ENCODE data around the gene VSIR. TPM values are rescaled to one million over a fixed set of nuclear protein-coding genes. Genes with fewer than 3 reads are reported as not detected.
A peak's percentile ranks its signal among the peaks of the same experiment; 100 is the strongest.

Gene VSIR
- 100 to 1,000 TPM; 112 TPM for total RNA-seq

- H3K27ac Mint-ChIP-seq, result peak within 1 kb of the TSS; percentile 99
- intact Hi-C loops (cut with micrococcal nuclease), result loop anchor here (2.0 to 5.0 kb wide), 3 partner anchors 61 to 77 kb away; partner anchors contain the start of gene PSAP
- CTCF ChIA-PET, result interaction anchor here (0.6 to 6.6 kb wide), 28 partner anchors 9 to 454 kb away, joined by 3 to 118 read pairs (median 6); partner anchors contain the start of genes PSAP and SLC29A3
- DNase-seq, result peak; percentile 96
- peaks cover 29% of the 10 kb centered on the region for H3K36me3 Mint-ChIP-seq
- H3K4me1 Mint-ChIP-seq (ENCODE audit: low read depth), result peaks cover 66% of the 10 kb centered on the region
- peaks cover 4% of the 10 kb centered on the region for H3K9me3 Mint-ChIP-seq
- H3K27me3 Mint-ChIP-seq, result no peaks in the 10 kb centered on the region
- peak within 1 kb of the TSS; percentile 92 for H3K4me3 Mint-ChIP-seq
- POLR2A ChIA-PET, result interaction anchor here (0.6 to 11.1 kb wide), 21 partner anchors 8 to 453 kb away, joined by 3 to 108 read pairs (median 4); partner anchors contain the start of gene PSAP
These were observed at the start of gene VSIR for GRCh38 chr10:71773221-71773971. TSS of gene VSIR (minus strand) at chr10:71773520. CDS start at chr10:71773439, 81 bp downstream.

- Mint-ChIP-seq H3K27ac (peak overlapping the region; percentile 13), H3K9me3 (no peaks in the 10 kb centered on the region), H3K4me1 (ENCODE audit: low read depth) (peaks cover 11% of the 10 kb centered on the region), H3K4me3 (no peak overlapping the region), H3K36me3 (peaks cover 28% of the 10 kb centered on the region), H3K27me3 (no peaks in the 10 kb centered on the region)
- peak; percentile 23 for DNase-seq
- POLR2A ChIA-PET, result no interaction called here
- CTCF ChIA-PET, result interaction anchor here (0.7 to 1.1 kb wide), 3 partner anchors 10 to 227 kb away, joined by 3 to 5 read pairs (median 4); no protein-coding TSS in a partner anchor
- intact Hi-C loops (cut with micrococcal nuclease), result no loop called here
These were observed 48.8 kb upstream of the VSIR start for GRCh38 chr10:71821909-71822763.

GRCh38 chr10:71820966-71821365 is 47.6 kb upstream of the VSIR start:
- POLR2A ChIA-PET, result no interaction called here
- DNase-seq, result no peak
- Mint-ChIP-seq H3K4me3 (no peak overlapping the region), H3K36me3 (peaks cover 28% of the 10 kb centered on the region), H3K27ac (peak overlapping the region; percentile 36), H3K4me1 (ENCODE audit: low read depth) (peaks cover 11% of the 10 kb centered on the region), H3K9me3 (no peaks in the 10 kb centered on the region), H3K27me3 (no peaks in the 10 kb centered on the region)
- intact Hi-C loops (cut with micrococcal nuclease), result no loop called here
- CTCF ChIA-PET, result interaction anchor here (0.5 kb wide), 1 partner anchor 12 kb away, joined by 3 read pairs; no protein-coding TSS in a partner anchor

- CTCF ChIA-PET, result interaction anchor here (1.9 kb wide), 1 partner anchor 76 kb away, joined by 4 read pairs; no protein-coding TSS in a partner anchor
- H3K36me3 Mint-ChIP-seq, result peaks cover 28% of the 10 kb centered on the region
- no peaks in the 10 kb centered on the region for H3K27me3 Mint-ChIP-seq
These were observed 46.7 kb upstream of the VSIR start for GRCh38 chr10:71819985-71820384.

GRCh38 chr10:71819441-71819861 is 46.1 kb upstream of the VSIR start:
- Mint-ChIP-seq H3K4me3 (no peak overlapping the region), H3K27ac (no peak overlapping the region), H3K27me3 (no peaks in the 10 kb centered on the region), H3K36me3 (peaks cover 28% of the 10 kb centered on the region), H3K9me3 (no peaks in the 10 kb centered on the region), H3K4me1 (ENCODE audit: low read depth) (peaks cover 11% of the 10 kb centered on the region)
- intact Hi-C loops (cut with micrococcal nuclease), result loop anchor here (10.0 kb wide), 1 partner anchor 335 kb away; no protein-coding TSS in a partner anchor
- ChIA-PET POLR2A (no interaction called here), CTCF (interaction anchor here (1.9 kb wide), 1 partner anchor 77 kb away, joined by 4 read pairs; no protein-coding TSS in a partner anchor)
- no peak for DNase-seq

More at GRCh38 chr10:71819985-71820384, 46.7 kb upstream of the VSIR start:
- Mint-ChIP-seq H3K4me1 (ENCODE audit: low read depth) (peaks cover 11% of the 10 kb centered on the region), H3K4me3 (no peak overlapping the region), H3K27ac (no peak overlapping the region), H3K9me3 (no peaks in the 10 kb centered on the region)
- POLR2A ChIA-PET, result no interaction called here
- no peak for DNase-seq
- intact Hi-C loops (cut with micrococcal nuclease), result loop anchor here (10.0 kb wide), 1 partner anchor 335 kb away; no protein-coding TSS in a partner anchor

- Mint-ChIP-seq H3K4me1 (ENCODE audit: low read depth) (peaks cover 11% of the 10 kb centered on the region), H3K9me3 (no peaks in the 10 kb centered on the region), H3K36me3 (peaks cover 28% of the 10 kb centered on the region), H3K4me3 (no peak overlapping the region), H3K27ac (no peak overlapping the region), H3K27me3 (no peaks in the 10 kb centered on the region)
- DNase-seq, result no peak
- ChIA-PET CTCF (interaction anchor here (1.9 kb wide), 1 partner anchor 78 kb away, joined by 4 read pairs; no protein-coding TSS in a partner anchor), POLR2A (no interaction called here)
- intact Hi-C loops (cut with micrococcal nuclease), result loop anchor here (10.0 kb wide), 1 partner anchor 334 kb away; no protein-coding TSS in a partner anchor
These were observed 45.4 kb upstream of the VSIR start for GRCh38 chr10:71818674-71819260.

GRCh38 chr10:71817831-71818655 is 44.7 kb upstream of the VSIR start:
- CTCF ChIA-PET, result interaction anchor here (0.9 to 1.0 kb wide), 2 partner anchors 78 to 120 kb away, joined by 3 to 4 read pairs; no protein-coding TSS in a partner anchor
- peaks cover 11% of the 10 kb centered on the region for H3K4me1 Mint-ChIP-seq (ENCODE audit: low read depth)
- no peak for DNase-seq
- H3K4me3 Mint-ChIP-seq, result no peak overlapping the region
- POLR2A ChIA-PET, result no interaction called here
- no peaks in the 10 kb centered on the region for H3K9me3 Mint-ChIP-seq
- intact Hi-C loops (cut with micrococcal nuclease), result loop anchor here (10.0 kb wide), 1 partner anchor 333 kb away; no protein-coding TSS in a partner anchor
- peaks cover 28% of the 10 kb centered on the region for H3K36me3 Mint-ChIP-seq
- no peak overlapping the region for H3K27ac Mint-ChIP-seq
- no peaks in the 10 kb centered on the region for H3K27me3 Mint-ChIP-seq

- Mint-ChIP-seq H3K4me3 (no peak overlapping the region), H3K4me1 (ENCODE audit: low read depth) (peaks cover 5% of the 10 kb centered on the region), H3K27ac (no peak overlapping the region), H3K36me3 (peaks cover 28% of the 10 kb centered on the region), H3K27me3 (no peaks in the 10 kb centered on the region), H3K9me3 (no peaks in the 10 kb centered on the region)
- POLR2A ChIA-PET, result no interaction called here
- CTCF ChIA-PET, result interaction anchor here (0.9 to 2.1 kb wide), 4 partner anchors 79 to 232 kb away, joined by 3 to 4 read pairs (median 4); no protein-coding TSS in a partner anchor
- no peak for DNase-seq
- intact Hi-C loops (cut with micrococcal nuclease), result loop anchor here (10.0 kb wide), 1 partner anchor 332 kb away; no protein-coding TSS in a partner anchor
These were observed 43.8 kb upstream of the VSIR start for GRCh38 chr10:71816936-71817618.

- CTCF ChIA-PET, result interaction anchor here (1.9 to 2.1 kb wide), 2 partner anchors 120 to 232 kb away, joined by 4 read pairs; no protein-coding TSS in a partner anchor
- Mint-ChIP-seq H3K27ac (no peak overlapping the region), H3K4me3 (no peak overlapping the region), H3K9me3 (no peaks in the 10 kb centered on the region), H3K36me3 (peaks cover 24% of the 10 kb centered on the region), H3K4me1 (ENCODE audit: low read depth) (no peaks in the 10 kb centered on the region), H3K27me3 (no peaks in the 10 kb centered on the region)
- POLR2A ChIA-PET, result no interaction called here
- intact Hi-C loops (cut with micrococcal nuclease), result loop anchor here (10.0 kb wide), 1 partner anchor 332 kb away; no protein-coding TSS in a partner anchor
- DNase-seq, result no peak
These were observed 43.1 kb upstream of the VSIR start for GRCh38 chr10:71816421-71816851.

GRCh38 chr10:71815515-71816130 is 42.3 kb upstream of the VSIR start:
- DNase-seq, result no peak
- no peak overlapping the region for H3K4me3 Mint-ChIP-seq
- ChIA-PET POLR2A (no interaction called here), CTCF (interaction anchor here (0.6 to 2.1 kb wide), 4 partner anchors 107 to 443 kb away, joined by 3 to 4 read pairs (median 4); no protein-coding TSS in a partner anchor)
- H3K27ac Mint-ChIP-seq, result no peak overlapping the region
- no peaks in the 10 kb centered on the region for H3K9me3 Mint-ChIP-seq
- intact Hi-C loops (cut with micrococcal nuclease), result loop anchor here (10.0 kb wide), 1 partner anchor 331 kb away; no protein-coding TSS in a partner anchor
- H3K36me3 Mint-ChIP-seq, result peaks cover 19% of the 10 kb centered on the region
- H3K4me1 Mint-ChIP-seq (ENCODE audit: low read depth), result no peaks in the 10 kb centered on the region
- H3K27me3 Mint-ChIP-seq, result no peaks in the 10 kb centered on the region

All from activated CD4-positive, alpha-beta memory T cell treated with anti-CD3 and anti-CD28 coated beads for 36 hours (primary cell).